HG02885 (cell line): ENCODE measurements around the gene USP32.
"Not testable (repeated sequence)": the region's sequence is repeated elsewhere in the genome, so short reads cannot be mapped to it uniquely, and the experiment has no call there.

ENCODE experiments used
- ATAC-seq: cut with Tn5 transposase; IDR thresholded peaks from one replicate; pipeline ENCODE4 v1.9.1; 2021; ENCODE audit warnings: mild to moderate bottlenecking; ENCODE audit not compliant: unreplicated experiment, poor library complexity

USP32 gene

DNA sequence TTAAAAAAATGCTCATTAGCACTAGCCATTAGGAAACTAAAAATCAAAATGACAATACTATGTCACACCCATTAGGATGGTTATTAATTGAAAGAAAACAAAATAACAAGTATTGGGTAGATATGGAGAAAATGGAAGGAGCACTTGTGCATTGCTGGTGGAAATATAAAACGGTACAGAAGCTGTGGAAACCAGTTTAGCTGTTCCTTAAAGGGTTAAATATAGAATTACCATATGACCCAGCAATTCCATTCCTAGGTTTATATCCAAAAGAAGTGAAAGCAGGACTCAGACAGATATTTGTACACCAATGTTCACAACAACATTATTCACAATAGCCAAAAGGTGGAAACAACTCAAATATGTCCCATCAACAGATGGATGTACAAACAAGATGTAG lies 13.7 kb downstream of the USP32 start:
- not testable (repeated sequence) for ATAC-seq

DNA sequence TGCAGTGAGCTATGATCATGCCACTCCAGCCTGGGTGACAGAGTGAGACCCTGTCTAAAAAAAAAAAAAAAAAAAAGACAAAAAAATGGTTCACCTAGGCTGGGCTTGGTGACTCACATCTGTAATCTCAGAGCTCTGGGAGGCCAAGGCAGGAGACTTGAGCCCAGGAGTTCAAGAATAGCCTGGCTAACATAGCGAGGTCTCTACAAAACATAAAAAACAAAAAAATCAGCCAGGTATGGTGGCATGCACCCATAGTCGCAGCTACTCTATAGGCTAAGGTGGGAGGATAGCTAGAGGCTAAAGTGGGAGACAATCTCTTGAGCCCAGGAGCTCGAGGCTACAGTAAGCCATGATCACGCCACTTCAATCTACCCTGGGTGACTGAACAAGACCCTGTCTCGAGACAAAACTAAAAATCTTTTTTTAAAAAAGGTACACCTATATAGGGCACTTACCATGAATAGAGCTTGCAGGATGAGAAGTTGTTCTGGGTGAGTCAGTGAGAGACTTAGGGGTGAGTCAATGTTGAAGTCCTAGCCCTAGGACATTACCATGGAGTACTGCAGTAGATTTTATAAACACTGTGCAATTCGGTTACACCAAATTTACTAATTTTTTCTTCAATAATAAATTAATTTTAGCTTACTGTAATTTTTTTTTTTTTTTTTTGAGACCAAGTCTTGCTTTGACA lies 19.0 kb downstream of the USP32 start:
- ATAC-seq = no peak

DNA sequence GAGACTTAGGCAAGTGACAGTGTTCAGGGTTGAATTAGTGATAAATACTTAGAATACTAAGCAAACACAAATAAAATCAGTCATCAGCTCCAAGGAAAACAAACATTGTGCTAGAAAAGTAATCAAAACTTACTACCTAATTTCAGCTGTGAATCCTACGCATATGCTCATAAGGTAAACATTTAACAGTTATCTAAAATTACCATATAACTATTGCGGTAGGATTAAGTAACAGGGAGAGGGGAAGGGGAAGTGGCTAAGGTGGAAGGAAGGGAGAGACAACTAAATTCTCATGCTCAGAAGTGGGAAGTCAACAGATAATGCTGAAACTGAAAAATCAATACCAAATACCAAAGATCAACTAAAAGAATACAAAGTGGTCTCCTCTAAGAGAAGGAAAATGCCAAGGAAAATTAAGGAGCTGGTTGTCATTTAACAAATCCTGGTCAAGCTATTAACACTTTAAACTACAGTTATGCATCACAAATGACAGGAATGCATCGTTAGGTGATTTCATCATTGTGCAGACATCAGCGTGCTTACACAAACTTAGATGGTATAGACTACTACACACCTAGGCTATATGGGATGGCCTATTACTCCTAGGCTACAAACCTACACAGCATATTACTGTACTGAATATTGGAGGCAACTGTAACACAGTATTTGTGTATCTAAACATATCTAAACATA lies 20.0 kb downstream of the USP32 start:
- ATAC-seq = no peak

DNA sequence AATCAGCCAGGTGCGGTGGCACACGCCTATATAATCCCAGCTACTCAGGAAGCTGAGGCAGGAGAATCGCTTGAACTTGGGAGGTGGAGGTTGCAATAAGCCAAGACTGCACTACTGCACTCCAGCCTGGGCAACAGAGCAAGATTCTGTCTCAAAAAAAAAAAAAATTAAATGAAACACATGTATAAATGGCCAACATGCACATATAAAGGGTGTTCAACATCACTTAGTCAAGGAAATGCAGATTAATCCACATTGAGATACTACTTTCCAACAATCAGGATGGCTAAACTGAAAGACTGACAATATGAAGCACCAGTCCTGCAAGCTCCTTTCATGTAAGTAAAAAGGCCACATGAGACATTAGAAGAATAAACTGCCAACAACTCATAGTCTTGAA lies 20.5 kb downstream of the USP32 start:
- ATAC-seq = no peak

DNA sequence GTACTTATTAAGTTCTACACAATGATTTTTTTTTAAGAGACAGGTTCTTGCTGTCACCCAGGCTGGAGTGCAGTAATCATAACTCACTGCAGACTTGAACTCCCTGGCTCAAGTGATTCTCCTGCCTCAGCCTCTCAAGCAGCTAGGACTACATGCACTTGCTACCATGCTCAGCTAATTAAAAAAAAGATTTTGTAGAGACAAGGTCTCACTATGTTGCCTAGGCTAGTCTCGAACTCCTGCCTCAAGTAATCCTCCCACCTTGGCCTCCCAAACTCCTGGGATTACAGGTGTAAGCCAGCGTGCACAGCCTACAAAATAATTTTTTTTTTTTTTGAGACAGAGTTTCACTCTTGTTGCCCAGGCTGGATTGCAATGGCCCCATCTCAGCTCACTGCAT lies 22.2 kb downstream of the USP32 start:
- ATAC-seq = no peak

DNA sequence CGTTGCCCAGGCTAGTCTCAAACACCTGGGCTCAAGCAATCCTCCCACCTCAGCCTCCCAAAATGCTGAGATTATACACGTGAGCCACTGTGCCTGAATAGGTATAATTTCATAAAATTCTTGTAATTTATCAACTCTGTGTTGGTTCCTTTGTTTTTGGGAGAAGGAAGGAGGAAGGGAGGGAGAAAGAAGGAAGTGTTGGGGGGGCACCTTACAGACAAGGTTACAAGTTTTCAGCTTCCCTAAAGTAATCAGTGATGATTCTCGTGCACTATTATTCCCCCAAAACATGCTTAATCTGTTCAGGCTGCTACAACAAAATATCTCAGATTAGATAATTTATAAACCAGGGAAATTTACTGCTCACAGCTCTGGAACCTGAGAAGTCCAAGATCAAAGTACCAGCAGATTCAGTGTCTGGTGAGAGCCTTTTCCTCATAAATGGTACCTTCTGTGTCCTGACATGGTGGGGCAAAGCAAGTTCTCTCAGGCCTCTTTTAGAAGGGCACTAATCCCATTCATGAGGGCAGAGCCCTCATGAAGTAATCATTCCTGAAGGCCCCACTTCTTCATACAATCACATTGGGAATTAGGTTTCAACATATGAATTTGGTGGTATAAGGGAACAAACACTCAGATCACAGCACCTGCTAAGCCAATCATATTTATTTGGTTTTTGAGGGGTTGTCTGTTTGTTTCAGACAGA lies 28.1 kb downstream of the USP32 start:
- ATAC-seq = no peak

DNA sequence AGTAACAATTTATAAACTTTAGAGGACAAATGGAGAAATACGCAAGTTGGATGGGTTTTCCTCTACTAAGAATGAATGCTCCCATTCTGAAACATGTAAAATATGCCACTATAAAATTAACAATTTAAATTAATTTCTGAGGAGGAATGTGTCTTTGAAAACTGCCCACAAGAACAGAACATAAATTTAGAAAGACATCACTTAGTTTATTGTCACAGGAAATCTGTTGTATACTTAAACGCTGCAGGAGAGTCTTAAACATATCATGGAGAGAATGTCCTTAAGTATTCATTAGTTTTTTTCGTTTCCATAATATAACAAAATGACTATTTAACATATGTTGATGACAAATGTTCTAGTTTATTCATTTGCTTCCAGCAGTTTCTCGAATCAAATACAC lies 29.6 kb downstream of the USP32 start:
- ATAC-seq = no peak

DNA sequence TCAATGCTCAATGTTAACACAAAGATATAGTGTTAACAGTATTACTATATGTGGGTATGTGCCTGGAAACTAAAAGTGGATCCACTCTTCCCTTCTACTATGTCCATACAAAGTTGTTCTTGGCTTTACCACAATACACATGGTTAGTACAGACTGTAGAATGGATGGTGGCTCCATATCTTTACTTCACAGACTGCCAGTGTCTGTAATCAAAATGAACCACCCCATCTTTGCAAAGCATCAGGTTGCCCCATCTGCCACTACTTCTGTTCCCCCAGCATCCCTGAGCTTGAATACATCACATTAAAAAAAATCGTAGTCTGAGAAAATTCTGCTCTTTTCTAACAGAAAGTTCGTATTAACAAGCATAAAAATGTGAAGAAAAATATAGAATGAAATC lies 30.0 kb downstream of the USP32 start:
- ATAC-seq = no peak

DNA sequence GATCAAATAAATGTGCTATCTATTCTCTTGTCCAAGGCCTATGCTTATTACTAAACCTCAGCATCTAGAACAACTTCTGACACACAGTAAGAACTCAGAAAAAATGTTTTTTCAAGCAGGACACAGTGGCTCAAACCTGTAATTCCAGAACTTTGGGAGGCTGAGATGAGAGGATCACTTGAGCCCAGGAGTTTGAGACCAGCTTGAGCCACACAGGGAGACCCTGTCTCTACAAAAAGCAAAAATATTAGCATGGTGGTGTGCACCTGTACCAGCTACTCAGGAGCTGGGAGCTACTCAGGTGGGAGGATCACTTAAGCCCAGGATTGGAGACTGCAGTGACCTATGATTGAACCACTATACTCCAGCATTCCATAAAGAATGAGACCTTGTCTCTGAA lies 32.5 kb downstream of the USP32 start:
- no peak for ATAC-seq

DNA sequence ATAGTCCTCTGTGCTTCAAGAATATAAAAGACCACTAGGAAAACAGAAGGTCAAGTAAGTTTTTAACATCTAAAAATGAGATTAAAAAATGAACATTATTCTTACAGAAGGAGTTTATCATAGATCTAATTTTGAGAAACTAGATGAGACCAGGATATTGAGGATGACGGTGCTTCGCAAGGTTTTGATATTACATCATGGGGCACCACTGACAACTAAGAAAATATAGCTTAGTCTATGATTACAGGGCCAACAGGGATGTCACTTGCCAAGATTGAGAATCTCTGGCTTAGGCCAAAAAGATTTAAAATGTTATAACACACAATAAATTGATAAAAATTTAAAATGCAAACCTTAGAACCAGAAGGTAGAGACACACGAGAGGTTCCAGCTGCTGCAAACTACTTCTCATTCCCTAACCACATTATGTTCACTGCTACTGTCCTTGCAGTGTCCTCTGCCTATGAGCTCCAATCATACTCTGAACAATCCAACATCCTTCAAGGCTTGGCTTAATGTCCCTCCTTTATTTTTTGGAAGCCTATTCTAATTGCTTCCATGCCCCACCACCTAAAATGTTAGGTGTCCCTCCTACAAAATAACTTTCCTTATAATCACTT lies 33.2 kb downstream of the USP32 start:
- ATAC-seq = no peak

DNA sequence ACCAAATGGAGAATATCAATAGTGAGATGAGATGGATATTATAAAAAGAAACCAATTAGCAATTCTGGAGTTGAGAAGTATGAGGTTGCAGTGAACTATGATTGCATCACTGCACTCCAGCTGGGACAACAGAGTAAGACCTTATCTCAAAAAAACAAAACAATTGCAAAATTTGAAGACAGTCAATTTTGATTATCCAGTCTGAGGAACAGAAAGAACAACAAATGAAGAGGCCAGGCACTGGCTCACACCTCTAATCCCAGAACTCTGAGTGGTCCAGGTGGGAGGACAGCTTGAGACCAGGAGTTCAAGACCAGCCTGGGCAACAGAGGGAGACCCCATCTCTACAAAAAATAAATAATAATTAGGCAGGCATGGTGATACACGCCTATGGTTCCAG lies 35.0 kb downstream of the USP32 start:
- no peak for ATAC-seq

DNA sequence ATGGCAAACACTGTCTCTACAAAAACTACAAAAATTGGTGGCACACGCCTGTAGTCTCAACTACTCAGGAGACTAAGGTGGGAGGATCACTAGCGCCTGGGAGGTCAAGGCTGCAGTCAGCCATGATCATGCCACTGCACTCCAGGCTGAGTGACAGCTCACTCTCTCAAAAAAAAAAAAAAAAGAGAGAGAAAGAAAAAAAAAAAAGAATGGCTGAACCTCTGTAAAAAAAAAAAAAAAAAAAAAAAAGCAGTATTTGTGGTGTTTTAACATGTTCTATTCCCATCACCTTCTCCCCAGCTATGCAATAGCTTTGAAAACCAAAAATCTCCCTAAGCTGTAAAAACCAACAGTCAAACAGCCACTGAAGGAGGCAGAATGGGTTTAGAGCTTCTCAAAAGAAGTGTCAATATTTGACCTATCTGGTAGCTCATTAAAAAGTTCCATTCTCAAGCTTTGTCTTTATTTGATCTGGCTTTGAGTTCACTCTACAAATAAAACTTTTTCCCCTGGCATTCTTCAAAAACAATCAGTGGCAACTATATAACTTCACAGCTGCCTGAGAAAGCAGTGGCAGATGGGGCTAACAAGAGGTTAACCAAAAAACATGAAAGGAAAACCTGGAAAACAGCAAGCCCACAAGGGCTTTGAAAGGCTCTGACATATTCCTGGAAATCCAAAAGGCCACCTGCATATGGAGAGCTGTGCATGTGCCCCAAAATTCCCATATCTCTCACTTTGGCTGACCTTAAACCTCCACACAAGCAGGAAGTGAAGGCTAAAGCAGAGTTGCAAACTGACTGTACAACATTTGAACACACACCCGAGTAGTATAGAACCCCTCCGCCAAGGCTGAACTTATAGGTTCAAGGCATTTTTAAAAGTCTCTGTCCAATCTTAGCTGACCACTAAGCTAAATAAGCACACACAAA lies 36.0 kb downstream of the USP32 start:
- ATAC-seq = no peak

DNA sequence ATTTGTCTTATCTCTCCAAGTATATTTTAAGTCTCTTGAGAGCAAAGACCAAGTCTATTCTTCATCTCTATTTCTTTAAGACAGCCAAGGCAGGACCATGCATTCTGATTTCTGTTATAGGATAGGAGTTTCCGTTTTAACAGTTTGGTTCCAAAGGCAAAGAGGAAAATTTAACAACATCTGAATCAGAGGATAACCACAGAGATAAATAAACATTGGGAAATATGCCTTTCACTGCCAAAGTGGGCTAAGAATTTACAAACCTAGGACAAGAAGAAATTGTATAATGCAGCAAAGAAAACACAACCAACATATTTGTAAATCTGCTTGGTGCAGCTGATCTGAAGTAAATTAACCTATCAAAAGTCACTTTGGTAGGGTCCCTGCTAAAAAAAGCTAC lies 37.7 kb downstream of the USP32 start:
- ATAC-seq = no peak

DNA sequence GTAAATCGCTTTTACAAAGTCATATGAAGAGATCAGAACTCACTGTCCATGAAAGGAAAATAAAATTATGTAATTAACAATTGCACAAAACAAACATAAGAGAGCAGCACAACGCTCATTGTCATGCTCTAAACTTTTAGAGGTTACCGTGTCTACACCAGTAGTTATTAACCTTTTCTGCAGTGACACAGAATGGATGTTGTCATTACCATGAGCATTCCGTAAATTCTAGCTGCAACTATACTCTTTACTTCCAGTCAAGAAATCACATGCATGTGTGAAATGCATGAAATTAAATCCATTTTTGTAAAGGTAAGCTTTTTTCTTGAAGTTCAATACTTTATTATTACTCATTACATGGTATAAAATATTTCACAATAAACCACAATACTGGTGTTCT lies 38.2 kb downstream of the USP32 start:
- ATAC-seq = no peak

DNA sequence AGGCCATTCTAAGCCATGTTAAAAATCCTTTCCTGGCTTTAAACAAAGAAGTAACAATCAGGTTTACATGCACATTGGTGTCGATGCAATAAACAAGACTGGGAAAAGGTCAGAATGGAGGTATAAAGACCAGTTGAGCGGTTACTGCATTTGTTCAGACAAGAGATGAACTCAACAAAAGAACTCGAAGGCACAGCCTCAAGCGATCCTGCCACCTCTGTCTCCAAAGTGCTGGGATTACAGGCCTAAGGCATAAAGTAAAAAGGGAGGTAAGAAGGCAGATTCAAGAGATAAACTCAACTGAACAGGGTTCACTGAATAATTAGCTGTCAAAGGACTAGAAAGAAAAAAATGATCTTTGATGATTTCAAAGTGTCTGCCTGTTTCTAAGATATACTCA lies 39.4 kb downstream of the USP32 start:
- no peak for ATAC-seq

DNA sequence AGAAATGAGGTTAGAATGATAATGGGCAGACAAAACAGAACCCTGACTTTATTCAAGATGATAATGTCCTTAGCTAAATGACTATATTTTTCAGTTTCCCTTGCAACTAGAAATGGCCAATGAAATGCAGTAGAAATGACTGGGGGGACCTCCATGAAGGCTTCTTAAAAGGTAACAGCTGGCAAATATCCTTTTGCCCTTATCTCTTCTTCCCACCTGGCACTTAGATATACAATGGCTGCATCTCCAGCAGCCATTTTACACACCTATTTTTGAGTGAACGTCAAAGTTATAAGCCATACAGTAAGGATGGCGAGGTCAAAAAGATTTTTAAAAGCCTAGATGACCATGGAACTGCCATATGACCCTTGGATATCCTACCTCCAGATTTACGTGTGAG lies 39.9 kb downstream of the USP32 start:
- ATAC-seq = no peak

DNA sequence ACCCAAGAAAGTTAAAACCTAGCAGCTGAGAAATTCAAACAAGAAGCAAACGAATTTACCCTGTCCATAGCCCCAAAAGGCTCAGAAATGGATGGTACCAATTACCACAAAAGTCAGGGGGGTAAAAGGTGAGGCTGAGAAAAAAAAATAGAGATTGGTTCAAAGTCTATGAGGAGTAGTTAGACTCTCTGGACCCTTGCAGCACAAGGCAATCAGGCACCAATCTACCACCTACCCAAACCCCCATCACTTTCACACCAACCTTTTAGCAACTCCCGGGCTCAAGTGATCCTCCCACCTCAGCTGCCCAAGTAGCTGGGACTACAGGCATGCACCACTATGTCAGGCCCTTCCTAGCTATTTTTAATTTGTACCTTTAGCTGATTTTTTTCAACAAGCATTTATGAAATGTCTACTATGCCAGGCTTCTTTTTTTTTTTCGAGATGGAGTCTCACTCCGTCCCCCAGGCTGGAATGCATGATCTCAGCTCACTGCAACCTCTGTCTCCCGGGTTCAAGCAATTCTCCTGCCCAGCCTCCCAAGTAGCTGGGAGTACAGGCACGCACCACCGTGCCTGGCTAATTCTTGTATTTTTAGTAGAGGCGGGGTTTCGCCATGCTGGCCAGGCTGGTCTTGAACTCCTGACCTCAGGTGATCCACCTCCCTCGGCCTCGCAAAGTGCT lies 40.8 kb downstream of the USP32 start:
- no peak for ATAC-seq

DNA sequence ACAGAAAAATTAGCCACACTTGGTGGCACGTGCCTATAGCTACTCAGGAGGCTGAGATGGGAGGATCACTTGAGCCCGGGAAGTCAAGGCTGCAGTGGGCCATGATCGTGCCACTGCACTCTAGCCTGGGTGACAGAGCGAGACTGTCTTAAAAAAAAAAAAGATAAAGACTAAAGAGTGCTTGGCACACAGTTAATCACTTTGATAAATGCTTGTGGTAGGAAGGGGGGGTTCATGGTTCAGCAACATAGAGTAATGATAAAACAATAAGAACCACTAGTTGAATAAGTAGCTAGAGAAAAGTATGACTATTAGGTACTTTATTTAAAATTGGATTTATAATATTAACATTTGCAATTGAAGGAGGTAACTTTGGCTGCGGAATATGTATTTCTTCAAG lies 43.3 kb downstream of the USP32 start:
- ATAC-seq = no peak

DNA sequence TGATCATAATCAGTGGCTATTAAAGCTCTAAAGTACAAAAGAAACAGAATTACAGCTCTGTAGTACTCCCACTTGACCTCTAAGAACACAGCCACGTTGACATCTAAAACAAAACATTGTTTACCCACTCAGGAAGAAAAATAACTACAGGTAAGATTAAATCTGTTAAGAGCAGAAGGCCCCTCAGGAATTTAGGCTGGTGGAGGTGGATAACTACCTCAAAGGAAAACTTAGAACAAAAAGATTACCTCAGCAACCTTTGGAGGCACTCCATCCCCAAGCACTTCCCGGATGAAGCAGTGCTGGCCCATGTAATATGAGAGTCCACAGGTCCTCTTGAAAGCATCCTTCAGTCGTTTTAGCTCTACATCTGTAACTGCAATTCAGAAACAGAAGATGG lies 46.7 kb downstream of the USP32 start:
- ATAC-seq = no peak

DNA sequence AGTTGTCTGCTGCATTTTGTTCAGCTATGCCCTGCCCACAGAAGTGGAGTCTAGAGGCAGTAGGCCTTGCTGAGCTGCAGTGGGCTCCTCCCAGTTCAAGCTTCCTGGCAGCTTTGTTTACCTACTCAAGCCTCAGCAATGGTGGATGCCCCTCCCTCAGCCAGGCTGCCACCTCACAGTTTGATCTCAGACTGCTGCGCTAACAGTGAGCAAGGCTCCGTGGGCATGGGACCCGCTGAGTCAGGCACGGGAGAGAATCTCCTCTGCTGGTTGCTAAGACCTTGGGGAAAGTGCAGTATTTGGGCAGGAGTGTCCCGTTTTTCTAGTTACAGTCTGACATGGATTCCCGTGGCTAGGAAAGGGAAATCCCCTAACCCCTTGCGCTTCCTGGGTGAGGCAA lies 49.4 kb downstream of the USP32 start:
- not testable (repeated sequence) for ATAC-seq
